KMS-11 (cell line): ENCODE results near the gene UHMK1.
"Not testable (repeated sequence)": the region's sequence is repeated elsewhere in the genome, so short reads cannot be mapped to it uniquely, and the experiment has no call there.

ENCODE experiments used
- H2AFZ ChIP-seq: fragments of 200-600 bp; sonication (generic); 2 replicates; pipeline ENCODE4 v1.6.1; 2016; ENCODE audit warnings: antibody characterized with exemption, mixed run types, low read depth
- H3K27ac ChIP-seq: fragments of 200-600 bp; sonication (generic); 2 replicates; pipeline ENCODE4 v1.6.1; 2016; ENCODE audit warnings: mild to moderate bottlenecking, mixed run types
- H3K27me3 ChIP-seq: fragments of 200-600 bp; sonication (generic); 2 replicates; pipeline ENCODE4 v1.6.1; 2017; ENCODE audit warnings: mild to moderate bottlenecking, low read depth, mixed run types, moderate library complexity; ENCODE audit not compliant: insufficient read depth
- H3K36me3 ChIP-seq: fragments of 200-600 bp; sonication (generic); 2 replicates; pipeline ENCODE4 v1.6.1; 2017; ENCODE audit warnings: mild to moderate bottlenecking, mixed run types; ENCODE audit not compliant: insufficient read depth
- H3K4me1 ChIP-seq: fragments of 200-600 bp; sonication (generic); 2 replicates; pipeline ENCODE4 v1.6.1; 2016; ENCODE audit warnings: mild to moderate bottlenecking, low read depth, mixed run types; ENCODE audit not compliant: poor library complexity, severe bottlenecking
- H3K4me2 ChIP-seq: fragments of 200-600 bp; sonication (generic); 2 replicates; pipeline ENCODE4 v1.7.0; 2016; ENCODE audit warnings: mild to moderate bottlenecking, mixed run types
- H3K4me3 ChIP-seq: fragments of 200-600 bp; sonication (generic); IDR thresholded peaks from 2 replicates; pipeline ENCODE4 v1.6.1; 2017; ENCODE audit warnings: low read depth, low read length, mixed read lengths; ENCODE audit not compliant: insufficient read depth
- H3K79me2 ChIP-seq: fragments of 200-600 bp; sonication (generic); 2 replicates; pipeline ENCODE4 v1.6.1; 2016; ENCODE audit warnings: low read depth, mixed run types; ENCODE audit not compliant: insufficient read depth
- H3K9ac ChIP-seq: fragments of 200-600 bp; sonication (generic); 2 replicates; pipeline ENCODE4 v1.6.1; 2016; ENCODE audit warnings: mild to moderate bottlenecking, mixed run types
- H4K20me1 ChIP-seq: fragments of 200-600 bp; sonication (generic); 2 replicates; pipeline ENCODE4 v1.6.1; 2016; ENCODE audit warnings: mild to moderate bottlenecking, mixed run types; ENCODE audit not compliant: insufficient read depth
- CTCF ChIP-seq: fragments of 200-600 bp; sonication (generic); conservative IDR thresholded peaks from 2 replicates; pipeline ENCODE4 v1.6.1; 2017; ENCODE audit warnings: low read depth, mild to moderate bottlenecking, antibody characterized with exemption, low read length, moderate library complexity, mixed read lengths

The UHMK1 gene

GRCh38 chr1:162497723-162498495 lies at the start of gene UHMK1:
UHMK1 (plus strand) TSS chr1:162497818; CDS start chr1:162498001, 183 bp downstream.
- Histone ChIP-seq H3K79me2 (peaks cover 52% of the 10 kb centered on the region), H4K20me1 (0 out of 2 replicates have a peak, but pooled peaks cover 5% of the 10 kb centered on the region), H2AFZ (peak within 1 kb of the TSS; percentile 93), H3K4me3 (peak within 1 kb of the TSS; percentile 98), H3K9ac (peak within 1 kb of the TSS; percentile 95), H3K27me3 (no peaks in the 10 kb centered on the region), H3K36me3 (peaks cover 13% of the 10 kb centered on the region; the same call in 1 of the 2 replicates), H3K27ac (peak within 1 kb of the TSS; percentile 88), H3K4me1 (peaks cover 36% of the 10 kb centered on the region), H3K4me2 (peak within 1 kb of the TSS; percentile 90)
- TF ChIP-seq CTCF: no peak

- not testable (repeated sequence) for H3K79me2 ChIP-seq, H3K27ac ChIP-seq, H4K20me1 ChIP-seq, H3K4me1 ChIP-seq, H2AFZ ChIP-seq, H3K4me3 ChIP-seq, H3K9ac ChIP-seq, H3K27me3 ChIP-seq, H3K4me2 ChIP-seq, H3K36me3 ChIP-seq
Observed at GRCh38 chr1:162454361-162454760, 43.3 kb upstream of the UHMK1 start.

GRCh38 chr1:162456323-162456722 lies 41.3 kb upstream of the UHMK1 start:
- H2AFZ ChIP-seq: no peak overlapping the region
- no peaks in the 10 kb centered on the region for H3K36me3 ChIP-seq
- no peak overlapping the region for H3K4me3 ChIP-seq
- no peak overlapping the region for H3K27ac ChIP-seq
- H3K9ac ChIP-seq: no peak overlapping the region
- no peaks in the 10 kb centered on the region for H3K27me3 ChIP-seq
- H3K79me2 ChIP-seq: no peaks in the 10 kb centered on the region
- H4K20me1 ChIP-seq: no peaks in the 10 kb centered on the region
- no peak for TF ChIP-seq CTCF
- peaks cover 4% of the 10 kb centered on the region for H3K4me1 ChIP-seq
- H3K4me2 ChIP-seq: no peak overlapping the region

- TF ChIP-seq CTCF: no peak
- Histone ChIP-seq H3K27me3 (no peaks in the 10 kb centered on the region), H3K79me2 (no peaks in the 10 kb centered on the region), H3K27ac (no peak overlapping the region), H4K20me1 (no peaks in the 10 kb centered on the region), H2AFZ (no peak overlapping the region), H3K4me3 (no peak overlapping the region), H3K36me3 (no peaks in the 10 kb centered on the region), H3K4me2 (no peak overlapping the region), H3K4me1 (peaks cover 4% of the 10 kb centered on the region), H3K9ac (no peak overlapping the region)
Observed at GRCh38 chr1:162458236-162458635, 39.4 kb upstream of the UHMK1 start.

- not testable (repeated sequence) for H3K27me3 ChIP-seq, H4K20me1 ChIP-seq, H2AFZ ChIP-seq, H3K4me1 ChIP-seq, H3K79me2 ChIP-seq, H3K9ac ChIP-seq, H3K4me3 ChIP-seq, H3K27ac ChIP-seq, H3K36me3 ChIP-seq, H3K4me2 ChIP-seq
Observed at GRCh38 chr1:162462425-162462824, 35.2 kb upstream of the UHMK1 start.
